Right hindlimb (tissue), 1 donor: ENCODE data around the gene SYNGR4.
"Not testable (repeated sequence)": the region's sequence is repeated elsewhere in the genome, so short reads cannot be mapped to it uniquely, and the experiment has no call there.

Experiments
- DNase-seq: peaks from one replicate; pipeline ENCODE4 v3.0.0-alpha.2; 2018

SYNGR4 gene, protein sequence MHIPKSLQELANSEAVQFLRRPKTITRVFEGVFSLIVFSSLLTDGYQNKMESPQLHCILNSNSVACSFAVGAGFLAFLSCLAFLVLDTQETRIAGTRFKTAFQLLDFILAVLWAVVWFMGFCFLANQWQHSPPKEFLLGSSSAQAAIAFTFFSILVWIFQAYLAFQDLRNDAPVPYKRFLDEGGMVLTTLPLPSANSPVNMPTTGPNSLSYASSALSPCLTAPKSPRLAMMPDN

DNA sequence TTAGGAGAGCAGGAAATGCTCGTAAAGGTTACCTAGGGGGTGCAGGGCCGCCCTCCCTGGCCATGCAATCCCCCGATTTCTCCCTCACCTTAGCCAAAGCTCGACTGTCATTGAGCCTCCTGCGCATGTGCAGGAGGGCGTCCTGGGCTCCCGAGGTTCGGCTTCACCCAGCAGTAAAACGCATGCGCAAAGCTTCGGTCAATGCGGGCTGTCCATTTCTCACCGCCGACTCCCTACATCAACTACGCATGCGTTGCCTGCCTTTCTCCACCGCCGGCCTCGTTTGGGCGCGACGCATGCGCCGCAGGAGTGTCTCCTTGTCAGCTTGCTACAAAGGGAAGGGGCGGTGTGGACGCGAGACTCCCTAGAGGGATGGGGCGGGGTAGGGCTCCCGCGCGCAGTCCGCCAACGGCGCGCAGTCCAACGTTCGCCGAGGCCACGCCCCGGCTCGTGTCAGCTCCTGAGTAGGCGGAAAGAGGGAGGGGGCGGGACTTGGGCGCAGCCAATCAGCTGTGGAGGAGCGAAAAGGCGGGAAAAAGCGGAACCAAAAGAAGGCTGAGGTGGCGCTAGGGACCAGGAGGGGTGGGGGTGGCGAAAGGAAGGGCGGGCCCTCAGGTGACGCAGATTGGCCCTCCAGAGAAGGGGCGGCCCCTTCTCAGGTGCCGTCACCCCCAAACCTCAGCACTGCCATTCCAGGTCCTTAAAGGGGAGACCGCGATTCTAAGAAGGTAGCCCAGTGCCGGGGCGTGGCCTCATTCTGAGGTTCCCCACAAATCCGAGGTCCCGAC is at the start of gene SYNGR4, which contains the start of gene TMEM143:
SYNGR4 (plus strand) TSS at position 558 of the 788 bp plus-strand sequence. CDS start 1,476 bp downstream, outside the sequence.
TMEM143 (minus strand) TSS at position 131 of the 788 bp plus-strand sequence; CDS start at position 111, 20 bp downstream.
- DNase-seq, result peak; percentile 100

GRCh38 chr19:48315712-48316111 is 48.5 kb upstream of the SYNGR4 start:
- DNase-seq, result no peak

- DNase-seq, result not testable (repeated sequence)
These were observed 46.5 kb upstream of the SYNGR4 start for GRCh38 chr19:48317708-48317960.

GRCh38 chr19:48318286-48318987 is 45.7 kb upstream of the SYNGR4 start:
- no peak for DNase-seq

DNA sequence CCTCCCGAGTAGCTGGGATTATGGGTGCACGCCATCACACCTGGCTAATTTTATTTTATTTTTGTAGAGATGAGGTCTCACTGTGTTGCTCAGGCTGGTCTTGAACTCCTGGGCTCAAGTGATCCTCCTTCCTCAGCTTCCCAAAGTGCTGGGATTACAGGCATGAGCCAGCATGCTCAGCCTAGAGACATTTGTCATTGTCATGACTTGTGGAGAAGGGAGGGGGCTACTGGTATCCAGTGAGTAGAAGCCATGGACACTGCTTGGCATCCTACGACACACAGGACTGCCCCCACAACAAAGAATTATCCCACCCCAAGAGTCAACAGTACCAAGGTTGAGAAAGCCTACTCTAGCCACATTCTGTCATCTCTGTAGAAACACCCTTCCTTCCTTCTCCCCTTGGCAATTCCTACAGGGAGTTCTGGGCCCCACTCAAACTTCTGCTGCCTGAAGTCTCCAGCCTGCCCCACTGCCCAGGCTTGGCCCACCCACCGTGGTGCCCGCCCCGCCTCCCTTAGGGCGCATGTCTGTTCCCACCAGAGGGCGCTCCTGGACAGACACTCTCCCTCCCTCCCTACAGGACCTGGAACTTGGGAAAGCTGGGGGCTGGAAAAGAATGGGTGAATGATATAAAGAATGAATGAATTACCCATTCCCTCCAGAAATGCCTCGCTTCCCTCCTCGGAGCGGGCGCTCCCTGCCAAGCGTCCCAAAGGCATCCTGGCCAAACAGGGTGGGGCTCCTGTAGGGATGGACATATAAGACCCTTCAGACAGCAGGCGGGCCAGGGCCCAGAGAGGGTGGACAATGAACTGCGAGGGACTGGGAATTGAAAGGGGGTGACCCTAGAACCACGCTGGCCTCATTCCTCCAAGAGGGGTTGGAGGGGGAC is 44.3 kb upstream of the SYNGR4 start:
- DNase-seq, result peak; percentile 84

GRCh38 chr19:48321372-48321621 is 42.9 kb upstream of the SYNGR4 start:
- DNase-seq, result peak; percentile 97

GRCh38 chr19:48321622-48322591 is 42.3 kb upstream of the SYNGR4 start:
- peak; percentile 98 for DNase-seq

GRCh38 chr19:48325265-48325910 is 38.8 kb upstream of the SYNGR4 start, which contains the start of gene EMP3:
EMP3 (plus strand) TSS chr19:48325552; CDS start chr19:48326845, 1,293 bp downstream.
- DNase-seq, result peak; percentile 95

DNA sequence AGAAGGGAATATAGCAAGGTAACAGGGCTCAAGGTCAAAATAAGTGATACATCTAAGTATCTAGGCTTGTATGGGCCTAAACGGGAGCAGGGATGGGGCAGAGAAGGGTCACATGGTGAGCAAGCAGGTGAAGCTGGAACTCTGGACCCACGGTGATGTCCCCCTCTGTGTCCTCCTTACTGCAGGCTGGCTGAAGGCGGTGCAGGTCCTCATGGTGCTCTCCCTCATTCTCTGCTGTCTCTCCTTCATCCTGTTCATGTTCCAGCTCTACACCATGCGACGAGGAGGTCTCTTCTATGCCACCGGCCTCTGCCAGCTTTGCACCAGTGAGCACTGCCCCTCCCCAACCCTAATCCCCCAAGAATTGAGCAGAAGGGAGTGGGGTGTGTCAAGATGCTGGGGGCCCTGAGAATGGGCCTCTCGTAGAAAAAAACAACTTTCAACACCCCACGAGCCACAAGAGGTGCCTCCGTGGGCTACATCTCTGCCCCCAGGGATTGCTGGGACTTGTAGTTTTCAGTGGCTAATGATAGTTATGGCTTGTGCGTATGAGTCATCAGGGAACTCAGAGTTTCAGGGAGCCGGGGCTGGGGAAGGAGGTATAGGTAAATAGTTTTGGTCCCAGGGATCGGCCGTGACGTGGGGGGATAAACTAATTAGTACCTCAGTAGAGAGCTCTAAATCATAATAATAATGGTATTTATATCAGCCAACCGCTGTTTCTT is 34.8 kb upstream of the SYNGR4 start:
- DNase-seq, result peak; percentile 28

DNA sequence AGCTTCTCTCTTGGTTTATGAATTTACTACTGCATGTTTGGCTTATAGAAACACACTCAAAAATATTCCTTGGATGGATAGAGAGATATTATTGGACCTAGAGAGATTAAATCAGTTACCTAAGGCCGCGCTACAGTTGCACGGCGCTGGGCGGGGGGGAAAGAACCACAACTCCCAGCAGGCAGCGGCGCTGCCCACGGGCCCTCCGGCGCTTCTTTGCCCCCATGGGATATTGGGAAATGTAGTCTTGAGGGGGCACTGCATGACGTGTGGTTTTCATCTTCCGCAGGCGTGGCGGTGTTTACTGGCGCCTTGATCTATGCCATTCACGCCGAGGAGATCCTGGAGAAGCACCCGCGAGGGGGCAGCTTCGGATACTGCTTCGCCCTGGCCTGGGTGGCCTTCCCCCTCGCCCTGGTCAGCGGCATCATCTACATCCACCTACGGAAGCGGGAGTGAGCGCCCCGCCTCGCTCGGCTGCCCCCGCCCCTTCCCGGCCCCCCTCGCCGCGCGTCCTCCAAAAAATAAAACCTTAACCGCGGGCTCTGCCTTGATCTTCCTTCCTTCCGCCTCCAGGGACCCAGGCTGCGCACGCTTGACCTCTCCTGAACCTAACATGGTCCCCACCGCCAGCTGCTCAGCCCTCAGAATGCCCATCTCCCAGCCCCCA is 34.0 kb upstream of the SYNGR4 start:
- DNase-seq, result peak; percentile 71

DNA sequence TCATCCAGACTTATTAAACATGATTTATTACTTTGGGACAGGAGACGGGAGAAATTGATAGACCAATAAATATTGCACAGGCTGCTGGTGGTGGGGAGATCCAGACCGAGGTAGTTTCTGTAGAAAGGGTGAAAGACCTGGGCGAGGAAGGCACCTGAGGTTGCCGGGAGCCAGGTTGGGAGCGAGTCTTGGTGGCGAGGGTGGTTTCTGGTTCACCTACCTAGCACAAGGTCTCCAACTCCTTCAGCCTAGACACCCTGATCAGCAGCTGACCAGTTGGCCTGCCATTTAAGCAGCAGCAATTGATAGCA is 31.9 kb upstream of the SYNGR4 start:
- no peak for DNase-seq

DNA sequence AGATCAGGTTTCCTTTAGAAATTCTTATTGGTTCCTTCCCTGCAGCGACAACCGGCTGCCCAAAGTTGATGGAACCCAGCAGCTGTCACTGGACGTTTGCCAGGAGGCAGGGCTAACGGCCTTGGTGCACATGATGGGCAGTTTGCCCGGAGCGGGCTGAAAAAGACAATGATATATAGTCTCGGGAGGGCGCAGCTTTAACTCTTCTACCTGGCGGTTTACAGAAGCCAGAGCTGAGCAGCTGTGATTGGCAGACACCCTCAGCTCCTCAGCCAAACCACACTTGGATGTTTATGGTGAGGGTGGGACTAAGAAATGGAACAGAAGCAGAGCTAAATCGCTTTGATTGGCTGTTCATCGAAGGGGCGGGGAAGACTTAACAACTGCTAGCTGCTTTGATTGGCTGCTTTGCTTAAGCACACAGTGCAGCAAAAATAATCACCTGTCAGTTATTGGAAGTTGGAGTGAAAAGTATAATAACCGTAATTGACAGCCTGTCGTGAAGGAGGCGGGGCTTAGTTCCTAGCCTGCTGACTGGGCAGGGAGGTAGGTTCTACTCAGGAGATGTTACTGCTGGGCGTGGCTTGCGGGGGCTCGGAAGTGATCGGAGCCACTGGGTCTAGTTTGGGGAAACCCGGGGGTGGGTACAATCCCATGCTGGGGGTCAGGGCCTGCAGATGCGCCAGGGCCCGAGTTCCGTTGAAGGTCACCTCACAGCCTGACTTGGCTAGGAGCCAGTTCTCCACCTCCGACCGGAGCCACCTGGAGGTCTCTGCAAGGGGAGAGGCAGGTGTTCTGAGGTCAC is 31.3 kb upstream of the SYNGR4 start:
- DNase-seq, result peak; percentile 94

DNA sequence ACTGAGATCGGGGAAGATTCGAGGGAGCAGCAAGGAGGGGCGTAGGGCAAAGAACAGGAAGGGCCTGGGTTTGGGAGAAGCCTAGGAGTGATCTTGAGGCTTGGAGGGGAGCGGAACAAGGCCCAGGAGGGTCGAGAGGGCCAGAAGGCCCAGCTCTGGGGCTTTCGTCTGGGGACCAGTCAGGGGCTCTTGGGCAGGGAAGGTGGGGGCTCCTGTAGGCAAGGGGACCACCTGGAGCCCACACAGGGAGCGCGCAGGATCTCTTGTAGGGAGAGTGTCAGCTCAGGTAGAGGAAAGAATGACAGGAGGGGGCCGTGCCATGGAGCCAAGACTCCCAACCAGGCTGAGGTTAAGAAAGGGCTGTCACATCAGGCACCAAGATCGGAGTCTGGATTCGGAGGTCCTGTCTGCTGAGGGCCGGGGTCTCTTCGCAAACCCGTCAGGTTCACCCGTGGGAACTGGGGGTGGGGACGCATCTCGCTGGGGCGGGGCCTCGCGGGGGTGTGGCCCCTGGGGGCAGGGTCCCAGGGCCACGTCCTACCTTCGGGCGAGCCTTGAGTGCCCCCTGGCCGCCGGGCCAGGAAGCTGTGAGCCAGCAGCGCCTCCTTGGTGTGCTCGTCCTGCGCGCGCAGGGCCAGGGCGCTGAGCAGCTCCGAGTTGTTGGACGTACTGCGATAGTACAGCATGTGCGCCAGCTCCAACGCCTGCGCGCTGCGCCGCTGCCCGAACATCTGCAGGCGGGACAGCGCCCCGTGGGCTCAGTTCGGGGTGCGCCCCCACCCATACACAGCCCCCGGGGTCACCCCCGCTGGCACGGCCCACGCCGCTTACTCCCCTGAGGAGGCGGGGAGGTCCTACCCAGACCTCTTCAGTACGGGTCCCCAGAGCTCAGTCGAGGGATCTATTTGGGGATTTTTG is 30.4 kb upstream of the SYNGR4 start:
- DNase-seq, result peak; percentile 92

DNA sequence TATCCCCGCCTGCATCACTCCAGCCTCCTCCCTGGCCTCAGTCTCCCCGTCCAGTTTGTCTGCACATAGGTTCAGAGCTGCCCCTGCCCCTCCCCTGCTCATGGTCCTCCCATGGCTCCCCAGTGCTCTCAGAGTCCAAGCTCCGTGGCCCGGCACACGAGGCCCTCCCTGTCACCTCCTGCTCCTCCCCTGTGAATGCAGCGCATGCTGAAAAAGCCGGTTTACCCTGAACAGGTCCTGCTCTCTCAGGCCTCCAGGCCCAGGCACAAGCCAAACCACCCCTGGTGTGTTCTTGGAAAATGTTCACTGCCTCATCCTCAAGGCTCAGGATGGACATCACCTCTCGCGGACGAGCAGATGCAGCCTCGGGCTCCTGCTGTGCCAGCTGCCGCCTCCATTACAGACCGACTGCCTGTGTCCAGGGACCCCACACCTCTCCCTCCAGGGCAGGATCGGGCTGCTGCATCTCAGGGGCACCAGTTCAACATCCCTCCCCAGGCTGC is 25.9 kb upstream of the SYNGR4 start:
- DNase-seq, result no peak

DNA sequence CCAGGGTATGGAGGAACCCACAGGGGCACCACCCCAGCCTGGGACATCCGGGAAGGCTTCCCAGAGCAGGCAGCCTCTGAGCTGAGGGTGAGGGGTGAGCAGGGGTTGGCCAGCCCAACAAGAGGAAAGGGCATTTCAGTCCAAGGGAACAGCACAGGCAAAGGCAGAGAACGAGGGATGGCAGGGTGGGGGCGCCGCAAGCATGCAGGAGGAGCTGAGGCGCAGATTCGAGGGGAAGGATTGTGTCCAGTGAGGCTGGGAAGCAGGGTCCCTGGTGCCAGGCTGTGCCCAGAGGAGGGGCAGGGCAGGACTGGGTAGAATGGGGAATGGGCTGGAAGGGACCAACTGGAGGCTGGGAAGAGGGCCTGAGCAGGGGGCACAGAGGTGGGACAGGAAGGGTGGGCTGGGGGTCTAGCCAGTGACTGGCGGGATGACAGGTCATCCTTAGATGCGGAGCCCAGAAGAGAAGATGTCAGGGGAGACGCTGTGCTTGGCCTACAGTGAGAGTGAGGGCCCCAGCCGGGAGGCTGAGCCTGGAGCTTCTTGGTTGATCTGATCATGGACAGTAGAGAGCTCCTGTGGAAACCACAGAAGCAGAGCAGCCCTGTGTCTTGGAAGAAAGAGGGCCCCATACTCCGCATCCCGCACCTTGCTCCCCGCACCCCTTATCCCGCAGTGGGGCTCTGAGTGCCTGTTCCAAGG is 25.2 kb upstream of the SYNGR4 start:
- no peak for DNase-seq

DNA sequence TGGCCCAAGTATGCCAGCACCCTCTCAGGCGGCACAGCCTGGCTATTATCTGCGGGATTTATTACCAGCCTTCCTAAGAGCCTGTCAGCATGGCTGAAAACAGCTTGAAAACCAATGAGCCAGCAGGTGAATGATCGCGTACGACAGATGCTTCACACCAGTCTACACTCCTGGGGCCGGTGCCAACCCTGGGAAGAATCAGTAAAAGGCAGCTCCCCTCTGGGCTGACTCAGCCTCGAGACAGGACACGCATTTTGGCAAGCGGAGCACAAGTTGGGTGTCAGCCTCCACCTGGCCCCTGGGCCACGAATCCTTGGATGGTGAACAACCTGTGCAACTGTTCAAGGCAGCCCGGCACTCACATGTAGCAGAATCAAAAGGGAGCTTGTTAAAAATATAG is 23.2 kb upstream of the SYNGR4 start:
- no peak for DNase-seq
